Right atrium auricular region (tissue), 2 donors: ENCODE measurements around the gene SDHAF4. TPM values are rescaled to one million over a fixed set of nuclear protein-coding genes. Genes with fewer than 3 reads are reported as not detected.

Experiments used
- DNase-seq: peaks from one replicate; pipeline ENCODE4 v3.0.0-alpha.2; 2019; ENCODE audit warnings: low spot score
- H3K27ac ChIP-seq, 2 donors: fragments of 200-600 bp; sonication (generic); 1 replicate in 1 of 2; 2 replicates in 1 of 2; pipeline ENCODE4 v1.5.1; 2016 to 2019
- H3K27me3 ChIP-seq, 2 donors: fragments of 200-600 bp; sonication (generic); one replicate each; pipeline versions ENCODE4 v1.5.1 to v1.6.0; 2017 to 2019
- H3K36me3 ChIP-seq: fragments of 200-600 bp; sonication (generic); one replicate; pipeline ENCODE4 v1.5.1; 2016
- H3K4me1 ChIP-seq, 2 donors: fragments of 200-600 bp; sonication (generic); one replicate each; pipeline versions ENCODE4 v1.5.1 to v1.6.0; 2017 to 2019
- H3K4me3 ChIP-seq, 2 donors: fragments of 200-600 bp; sonication (generic); 1 replicate in 1 of 2; 2 replicates in 1 of 2; pipeline ENCODE4 v1.5.1; 2017 to 2019; ENCODE audit warnings: mild to moderate bottlenecking in 1 of 2, moderate library complexity in 1 of 2
- H3K9me3 ChIP-seq, 2 donors: fragments of 200-600 bp; sonication (generic); one replicate each; pipeline ENCODE4 v1.5.1; 2019
- CTCF ChIP-seq, 2 donors: fragments of 200-600 bp; sonication (generic); IDR thresholded peaks; one replicate each; pipeline ENCODE4 v1.5.1; 2019; ENCODE audit warnings: antibody characterized with exemption in 2 of 2
- total RNA-seq, 2 donors: library from RNA; depleted of rRNA; stranded (reverse); fragments of >200 nt; gene quantifications; one replicate each; pipeline ENCODE4 v1.1.0, GENCODE V29; 2016

SDHAF4 gene
- 1 to 10 TPM; 8.0 to 9.4 TPM for total RNA-seq

- Histone ChIP-seq H3K36me3 (no peaks in the 10 kb centered on the region), H3K9me3 (no peaks in the 10 kb centered on the region), H3K27me3 (no peaks in the 10 kb centered on the region), H3K4me1 (peaks cover 0 to 11% of the 10 kb centered on the region in 2 donors), H3K4me3 (peak within 1 kb of the TSS; percentile 71 to 89), H3K27ac (peak within 1 kb of the TSS; percentile 91 to 95)
- DNase-seq = peak; percentile 87
- peak in 1 of 2 donors; percentile 34 for TF ChIP-seq CTCF (IDR thresholded peaks at IDR 0.05)
Measured at GRCh38 chr6:70566751-70567382, at the start of gene SDHAF4. SDHAF4 (plus strand) TSS chr6:70566930; CDS start chr6:70566941, 11 bp downstream.

- Histone ChIP-seq H3K9me3 (peaks cover 0 to 3% of the 10 kb centered on the region in 2 donors), H3K4me3 (no peak overlapping the region), H3K27me3 (no peaks in the 10 kb centered on the region), H3K4me1 (no peaks in the 10 kb centered on the region), H3K27ac (no peak overlapping the region), H3K36me3 (no peaks in the 10 kb centered on the region)
- no peak for DNase-seq
- TF ChIP-seq CTCF (IDR thresholded peaks at IDR 0.05) = no peak
Measured at GRCh38 chr6:70518723-70519122, 48.0 kb upstream of the SDHAF4 start.

- Histone ChIP-seq H3K27me3 (no peaks in the 10 kb centered on the region), H3K4me1 (no peaks in the 10 kb centered on the region), H3K27ac (no peak overlapping the region), H3K4me3 (no peak overlapping the region), H3K9me3 (no peaks in the 10 kb centered on the region), H3K36me3 (peaks cover 13% of the 10 kb centered on the region)
- no peak for DNase-seq
- no peak for TF ChIP-seq CTCF (IDR thresholded peaks at IDR 0.05)
Measured at GRCh38 chr6:70520575-70520974, 46.2 kb upstream of the SDHAF4 start.

- DNase-seq = no peak
- H3K36me3 ChIP-seq = peaks cover 13% of the 10 kb centered on the region
- H3K4me1 ChIP-seq = no peaks in the 10 kb centered on the region
Measured at GRCh38 chr6:70524721-70525286, 41.9 kb upstream of the SDHAF4 start.

GRCh38 chr6:70527071-70527737, 39.5 kb upstream of the SDHAF4 start:
- no peak overlapping the region for H3K27ac ChIP-seq
- peaks cover 13% of the 10 kb centered on the region for H3K36me3 ChIP-seq
- TF ChIP-seq CTCF (IDR thresholded peaks at IDR 0.05) = no peak
- DNase-seq = no peak
- no peaks in the 10 kb centered on the region for H3K9me3 ChIP-seq
- H3K4me1 ChIP-seq = no peaks in the 10 kb centered on the region
- no peaks in the 10 kb centered on the region for H3K27me3 ChIP-seq
- H3K4me3 ChIP-seq = no peak overlapping the region

More at GRCh38 chr6:70524721-70525286, 41.9 kb upstream of the SDHAF4 start:
- TF ChIP-seq CTCF (IDR thresholded peaks at IDR 0.05) = no peak
- no peak overlapping the region for H3K4me3 ChIP-seq
- H3K27ac ChIP-seq = no peak overlapping the region
- no peaks in the 10 kb centered on the region for H3K9me3 ChIP-seq
- H3K27me3 ChIP-seq = no peaks in the 10 kb centered on the region
